ENCODE results near the gene RHNO1.

The RHNO1 gene

GRCh38 chr12:2879853-2880252 is 2.8 kb downstream of the RHNO1 start:
- TF ChIP-seq GATA2 (IDR thresholded peaks at IDR 0.05; ENCODE audit: low read depth, low read length) (no peak), GATA3 (IDR thresholded peaks at IDR 0.05; ENCODE audit: low read depth, low read length) (no peak)

DNA sequence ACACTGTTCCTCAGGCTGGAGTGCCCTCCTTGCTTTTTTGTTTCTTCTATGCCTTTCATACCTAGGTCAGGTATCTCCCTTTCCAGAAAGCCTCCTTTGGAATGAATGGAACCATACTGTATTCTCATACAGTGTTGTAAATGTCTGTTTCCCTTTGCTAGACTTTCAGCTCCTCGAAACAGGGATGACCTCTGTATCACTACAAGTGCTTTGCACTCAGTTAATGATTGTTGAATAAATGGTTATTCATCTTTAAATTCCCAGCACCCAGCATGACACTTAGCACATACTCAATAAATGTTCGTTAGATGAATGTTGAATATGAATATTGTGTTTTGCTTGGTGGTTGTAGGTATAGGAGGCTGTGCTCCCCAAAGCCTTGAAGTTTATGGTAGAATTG is 7.8 kb downstream of the RHNO1 start:
- TF ChIP-seq GATA2 (IDR thresholded peaks at IDR 0.05; ENCODE audit: low read depth, low read length) (no peak), GATA3 (IDR thresholded peaks at IDR 0.05; ENCODE audit: low read depth, low read length) (no peak)

- TF ChIP-seq GATA3 (IDR thresholded peaks at IDR 0.05; ENCODE audit: low read depth, low read length), result no peak
- TF ChIP-seq GATA2 (IDR thresholded peaks at IDR 0.05; ENCODE audit: low read depth, low read length), result no peak
Measured at GRCh38 chr12:2886768-2887450, 9.9 kb downstream of the RHNO1 start.

GRCh38 chr12:2890001-2890387 is 13.0 kb downstream of the RHNO1 start:
- TF ChIP-seq GATA2 (IDR thresholded peaks at IDR 0.05; ENCODE audit: low read depth, low read length), result no peak
- TF ChIP-seq GATA3 (IDR thresholded peaks at IDR 0.05; ENCODE audit: low read depth, low read length), result no peak

GRCh38 chr12:2890388-2891239 is 13.6 kb downstream of the RHNO1 start, which contains the start of gene TULP3:
Gene TULP3, plus strand, starts transcription at chr12:2890891. Its CDS starts 57 bp downstream, at chr12:2890948.
- no peak for TF ChIP-seq GATA2 (IDR thresholded peaks at IDR 0.05; ENCODE audit: low read depth, low read length)
- no peak for TF ChIP-seq GATA3 (IDR thresholded peaks at IDR 0.05; ENCODE audit: low read depth, low read length)

- no peak for TF ChIP-seq GATA2 (IDR thresholded peaks at IDR 0.05; ENCODE audit: low read depth, low read length)
- TF ChIP-seq GATA3 (IDR thresholded peaks at IDR 0.05; ENCODE audit: low read depth, low read length), result no peak
Measured at GRCh38 chr12:2891240-2892053, 14.4 kb downstream of the RHNO1 start.

GRCh38 chr12:2892246-2892645 is 15.2 kb downstream of the RHNO1 start:
- TF ChIP-seq GATA3 (IDR thresholded peaks at IDR 0.05; ENCODE audit: low read depth, low read length), result no peak
- TF ChIP-seq GATA2 (IDR thresholded peaks at IDR 0.05; ENCODE audit: low read depth, low read length), result no peak

DNA sequence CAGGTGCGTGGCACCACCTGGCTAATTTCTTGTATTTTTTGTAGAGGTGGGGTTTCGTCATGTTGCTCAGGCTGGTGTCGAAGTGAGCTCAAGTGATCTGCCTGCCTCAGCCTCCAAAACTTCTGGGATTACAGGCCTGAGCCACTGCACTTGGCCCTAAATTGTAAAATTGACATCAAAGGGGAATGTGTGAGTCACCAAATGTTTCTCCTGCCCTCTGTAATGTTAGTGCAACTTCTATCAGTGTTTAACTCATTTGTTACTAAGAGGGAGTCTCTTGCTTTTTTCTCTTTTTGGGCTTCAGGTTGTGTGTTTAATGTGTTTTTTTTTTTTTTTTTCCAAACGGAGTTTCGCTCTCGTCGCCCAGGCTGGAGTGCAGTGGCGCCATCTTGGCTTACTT is 16.0 kb downstream of the RHNO1 start:
- no peak for TF ChIP-seq GATA3 (IDR thresholded peaks at IDR 0.05; ENCODE audit: low read depth, low read length)
- TF ChIP-seq GATA2 (IDR thresholded peaks at IDR 0.05; ENCODE audit: low read depth, low read length), result no peak

DNA sequence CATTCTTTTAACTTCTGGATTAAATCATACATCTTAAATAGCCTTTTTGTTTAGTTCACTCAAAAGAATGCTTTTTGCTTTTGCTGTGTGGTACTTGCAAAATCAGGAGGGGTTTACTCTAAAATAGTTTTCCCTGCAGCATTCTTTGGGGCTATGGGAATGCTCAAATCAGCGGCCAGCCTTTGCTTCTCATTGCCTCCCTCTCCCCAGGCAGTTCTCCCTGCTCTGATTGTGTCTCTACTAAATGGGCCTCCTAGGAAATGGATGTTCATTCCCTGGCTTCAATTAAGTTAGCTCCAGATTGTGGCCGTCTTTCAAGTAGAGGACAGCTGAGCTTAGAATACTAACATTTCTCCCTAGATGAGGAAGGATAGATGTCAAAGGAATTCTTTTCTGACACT is 18.0 kb downstream of the RHNO1 start:
- TF ChIP-seq GATA2 (IDR thresholded peaks at IDR 0.05; ENCODE audit: low read depth, low read length) (no peak), GATA3 (IDR thresholded peaks at IDR 0.05; ENCODE audit: low read depth, low read length) (no peak)

DNA sequence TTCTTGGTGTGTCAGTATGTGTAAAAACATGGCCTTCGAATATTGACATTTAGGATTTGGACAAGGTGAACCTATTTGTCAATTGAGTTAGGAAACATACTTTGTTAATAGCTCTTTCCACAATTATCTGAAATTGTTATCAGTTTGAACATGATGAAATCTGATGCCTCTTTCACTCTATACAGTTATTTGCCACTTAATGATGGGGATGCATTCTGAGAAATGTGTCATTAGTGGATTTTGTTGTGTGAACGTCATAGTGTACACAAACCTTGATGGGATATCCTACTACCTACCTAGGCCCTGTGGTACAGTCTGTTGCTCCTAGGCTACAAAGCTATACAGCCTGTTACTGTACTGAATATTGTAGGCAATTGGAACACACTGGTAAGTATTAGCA is 18.5 kb downstream of the RHNO1 start:
- TF ChIP-seq GATA3 (IDR thresholded peaks at IDR 0.05; ENCODE audit: low read depth, low read length) (no peak), GATA2 (IDR thresholded peaks at IDR 0.05; ENCODE audit: low read depth, low read length) (no peak)

GRCh38 chr12:2897418-2897817 is 20.4 kb downstream of the RHNO1 start:
- TF ChIP-seq GATA3 (IDR thresholded peaks at IDR 0.05; ENCODE audit: low read depth, low read length), result no peak
- no peak for TF ChIP-seq GATA2 (IDR thresholded peaks at IDR 0.05; ENCODE audit: low read depth, low read length)

GRCh38 chr12:2900642-2901041 is 23.6 kb downstream of the RHNO1 start:
- TF ChIP-seq GATA3 (IDR thresholded peaks at IDR 0.05; ENCODE audit: low read depth, low read length) (no peak), GATA2 (IDR thresholded peaks at IDR 0.05; ENCODE audit: low read depth, low read length) (no peak)

- TF ChIP-seq GATA2 (IDR thresholded peaks at IDR 0.05; ENCODE audit: low read depth, low read length) (peak; percentile 53; the same call in 1 of the 2 replicates), GATA3 (IDR thresholded peaks at IDR 0.05; ENCODE audit: low read depth, low read length) (no peak)
Measured at GRCh38 chr12:2902272-2902880, 25.4 kb downstream of the RHNO1 start.

DNA sequence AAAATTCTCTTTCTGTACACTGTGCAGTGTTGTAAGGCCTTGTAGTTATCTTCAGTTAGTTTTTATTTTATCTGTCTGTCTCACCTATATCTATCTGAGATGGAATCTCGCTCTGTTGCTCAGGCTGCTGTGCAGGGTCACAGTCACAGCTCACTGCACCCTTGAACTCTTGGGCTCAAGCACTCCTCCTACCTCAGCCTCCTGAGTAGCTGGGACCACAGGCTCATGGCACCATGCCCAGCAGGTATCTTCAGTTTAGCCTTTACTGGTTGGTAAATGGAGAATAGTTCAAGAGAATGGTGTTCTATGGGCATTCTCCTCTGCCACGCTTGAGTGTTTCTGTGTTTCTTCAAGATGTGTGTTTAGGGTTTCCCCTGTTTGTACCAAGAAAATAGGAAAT is 27.2 kb downstream of the RHNO1 start:
- TF ChIP-seq GATA2 (IDR thresholded peaks at IDR 0.05; ENCODE audit: low read depth, low read length) (no peak), GATA3 (IDR thresholded peaks at IDR 0.05; ENCODE audit: low read depth, low read length) (no peak)
